CD4-positive, alpha-beta T cell (primary cell): ENCODE data around the gene KRTAP19-6. TPM values are rescaled to one million over a fixed set of nuclear protein-coding genes. Genes with fewer than 3 reads are reported as not detected.

Experiments
- ATAC-seq: fragments of 200-7000 bp; cut with Tn5 transposase; one replicate; pipeline ENCODE4 v1.10.0; 2022; ENCODE audit warnings: mild to moderate bottlenecking; ENCODE audit not compliant: poor library complexity
- CTCF ChIA-PET: fragments of 350-600 bp; sonication (Branson Sonifier 250); formaldehyde crosslinking; loops from one replicate; lab custom pipeline; 2021; ENCODE audit warnings: antibody characterized with exemption, inconsistent platforms; lab: Charles Lee
- POLR2A ChIA-PET: fragments of 350-600 bp; sonication (Branson Sonifier 250); formaldehyde crosslinking; loops from one replicate; lab custom pipeline; 2021; ENCODE audit warnings: antibody characterized with exemption, inconsistent platforms; lab: Charles Lee
- DNase-seq, 14 experiments: peaks; one replicate each; pipeline ENCODE4 v3.0.0-alpha.2; 2013 to 2020; ENCODE audit warnings: mixed read lengths in 2 of 14
- H3K27ac ChIP-seq, 2 donors: one replicate each; pipeline versions ENCODE4 v1.5.1 to v1.7.0; 2013; ENCODE audit warnings: low read length in 2 of 2, low read depth in 1 of 2, mild to moderate bottlenecking in 1 of 2
- H3K27me3 ChIP-seq, 2 experiments: 1 replicate in 1 of 2; 2 replicates in 1 of 2; pipeline versions ENCODE4 v1.6.1 to v1.7.0; 2013; ENCODE audit warnings: low read length in 2 of 2, control low read depth in 1 of 2, mild to moderate bottlenecking in 1 of 2, moderate library complexity in 1 of 2; ENCODE audit not compliant: insufficient read depth in 2 of 2, control insufficient read depth in 1 of 2
- H3K36me3 ChIP-seq: one replicate; pipeline ENCODE4 v1.6.1; 2013; ENCODE audit warnings: low read length, control low read depth; ENCODE audit not compliant: insufficient read depth
- H3K4me1 ChIP-seq: one replicate; pipeline ENCODE4 v1.6.1; 2013; ENCODE audit warnings: low read length, control low read depth; ENCODE audit not compliant: insufficient read depth
- H3K4me3 ChIP-seq: one replicate; pipeline ENCODE4 v1.5.1; 2013; ENCODE audit warnings: mild to moderate bottlenecking, low read length, moderate library complexity
- H3K9me3 ChIP-seq, 2 experiments: 1 replicate in 1 of 2; 2 replicates in 1 of 2; pipeline versions ENCODE4 v1.6.1 to v1.7.0; 2013; ENCODE audit warnings: low read length in 2 of 2, mild to moderate bottlenecking in 2 of 2, control low read depth in 1 of 2, moderate library complexity in 1 of 2; ENCODE audit not compliant: control insufficient read depth in 1 of 2, insufficient read depth in 1 of 2
- H3K27ac Mint-ChIP-seq: one replicate; pipeline ENCODE4 v1.8.0; 2020; ENCODE audit warnings: mixed read lengths
- H3K27me3 Mint-ChIP-seq: one replicate; pipeline ENCODE4 v1.8.0; 2021; ENCODE audit warnings: mixed read lengths
- H3K36me3 Mint-ChIP-seq: one replicate; pipeline ENCODE4 v1.8.0; 2021; ENCODE audit warnings: low read depth, mixed read lengths
- H3K4me1 Mint-ChIP-seq: one replicate; pipeline ENCODE4 v1.8.0; 2021; ENCODE audit warnings: low read depth, mixed read lengths
- H3K4me3 Mint-ChIP-seq: one replicate; pipeline ENCODE4 v1.8.0; 2020; ENCODE audit warnings: mild to moderate bottlenecking, mixed read lengths
- H3K9me3 Mint-ChIP-seq: one replicate; pipeline ENCODE4 v1.8.0; 2020; ENCODE audit warnings: mixed read lengths
- CTCF ChIP-seq: fragments of 200-600 bp; IDR thresholded peaks from one replicate; pipeline ENCODE4 v1.8.0; 2022; ENCODE audit warnings: antibody characterized with exemption, mild to moderate bottlenecking
- intact Hi-C, 2 experiments: fragments of 100-400 bp; cut with DNase I in 1 of 2; cut with micrococcal nuclease in 1 of 2; formaldehyde crosslinking; loops; one replicate each; pipeline versions ENCODE4 v1.15.1 to v1.9.0; 2023 to 2025; cut with DNase I, micrococcal nuclease
- total RNA-seq, 174 experiments: library from RNA in 2 of 174; stranded (reverse) in 2 of 174; gene quantifications; one replicate each; pipeline ENCODE4 v1.2.3 and lab custom pipeline; 2021 to 2026

KRTAP19-6 gene
- total RNA-seq, 2 experiments from 2014 or later, result not detected

- ATAC-seq, result no peak
- no peaks in the 10 kb centered on the region for H3K9me3 ChIP-seq
- DNase-seq, result no peak
- intact Hi-C loops, result no loop called here
- CTCF ChIA-PET, result no interaction called here
- H3K27ac Mint-ChIP-seq, result no peak overlapping the region
- no peaks in the 10 kb centered on the region for H3K9me3 Mint-ChIP-seq
- TF ChIP-seq CTCF, result no peak
- H3K4me3 ChIP-seq, result no peak overlapping the region
- no peaks in the 10 kb centered on the region for H3K36me3 ChIP-seq
- POLR2A ChIA-PET, result no interaction called here
- no peaks in the 10 kb centered on the region for H3K4me1 ChIP-seq
- H3K36me3 Mint-ChIP-seq, result no peaks in the 10 kb centered on the region
- no peaks in the 10 kb centered on the region for H3K27me3 ChIP-seq
- H3K27ac ChIP-seq, result no peak overlapping the region
- H3K4me3 Mint-ChIP-seq, result no peak overlapping the region
- no peaks in the 10 kb centered on the region for H3K27me3 Mint-ChIP-seq
- H3K4me1 Mint-ChIP-seq, result no peaks in the 10 kb centered on the region
Measured at GRCh38 chr21:30561957-30562356, 20.3 kb upstream of the KRTAP19-6 start.

- H3K9me3 Mint-ChIP-seq, result no peaks in the 10 kb centered on the region
- ATAC-seq (no peak), DNase-seq (no peak)
- H3K36me3 ChIP-seq, result no peaks in the 10 kb centered on the region
- H3K9me3 ChIP-seq, result no peaks in the 10 kb centered on the region
- H3K4me1 Mint-ChIP-seq, result no peaks in the 10 kb centered on the region
- ChIA-PET CTCF (no interaction called here), POLR2A (no interaction called here)
- no peak within 1 kb of the TSS for H3K27ac ChIP-seq
- no peak within 1 kb of the TSS for H3K4me3 ChIP-seq
- no peak for TF ChIP-seq CTCF
- H3K4me1 ChIP-seq, result no peaks in the 10 kb centered on the region
- no peaks in the 10 kb centered on the region for H3K27me3 ChIP-seq
- H3K27me3 Mint-ChIP-seq, result no peaks in the 10 kb centered on the region
- no peak within 1 kb of the TSS for H3K27ac Mint-ChIP-seq
- H3K36me3 Mint-ChIP-seq, result no peaks in the 10 kb centered on the region
- no peak within 1 kb of the TSS for H3K4me3 Mint-ChIP-seq
- intact Hi-C loops, result no loop called here
Measured at GRCh38 chr21:30561264-30561895, 19.7 kb upstream of the KRTAP19-6 start, which contains the start of gene KRTAP19-7. KRTAP19-7 (minus strand) TSS chr21:30561314; CDS start chr21:30561289, 25 bp downstream.

- no peaks in the 10 kb centered on the region for H3K4me1 ChIP-seq
- CTCF ChIA-PET, result no interaction called here
- no peaks in the 10 kb centered on the region for H3K36me3 ChIP-seq
- no peak for ATAC-seq
- POLR2A ChIA-PET, result no interaction called here
- Mint-ChIP-seq H3K36me3 (no peaks in the 10 kb centered on the region), H3K4me1 (no peaks in the 10 kb centered on the region), H3K9me3 (peaks cover 6% of the 10 kb centered on the region), H3K27me3 (peaks cover 10% of the 10 kb centered on the region), H3K4me3 (no peak overlapping the region), H3K27ac (no peak overlapping the region)
- intact Hi-C loops, result no loop called here
- no peak for TF ChIP-seq CTCF
- no peak overlapping the region for H3K4me3 ChIP-seq
- peaks cover 0 to 4% of the 10 kb centered on the region in 2 experiments for H3K9me3 ChIP-seq
- DNase-seq, result no peak
- H3K27ac ChIP-seq, result no peak overlapping the region
- H3K27me3 ChIP-seq, result no peaks in the 10 kb centered on the region
Measured at GRCh38 chr21:30555095-30555494, 13.4 kb upstream of the KRTAP19-6 start.
